KMS-11 (cell line): Measurements from ENCODE around the gene PCDHA6.

Source experiments
- H2AFZ ChIP-seq: fragments of 200-600 bp; sonication (generic); 2 replicates; pipeline ENCODE4 v1.6.1; 2016; ENCODE audit warnings: antibody characterized with exemption, mixed run types, low read depth
- H3K27ac ChIP-seq: fragments of 200-600 bp; sonication (generic); 2 replicates; pipeline ENCODE4 v1.6.1; 2016; ENCODE audit warnings: mild to moderate bottlenecking, mixed run types
- H3K27me3 ChIP-seq: fragments of 200-600 bp; sonication (generic); 2 replicates; pipeline ENCODE4 v1.6.1; 2017; ENCODE audit warnings: mild to moderate bottlenecking, low read depth, mixed run types, moderate library complexity; ENCODE audit not compliant: insufficient read depth
- H3K36me3 ChIP-seq: fragments of 200-600 bp; sonication (generic); 2 replicates; pipeline ENCODE4 v1.6.1; 2017; ENCODE audit warnings: mild to moderate bottlenecking, mixed run types; ENCODE audit not compliant: insufficient read depth
- H3K4me1 ChIP-seq: fragments of 200-600 bp; sonication (generic); 2 replicates; pipeline ENCODE4 v1.6.1; 2016; ENCODE audit warnings: mild to moderate bottlenecking, low read depth, mixed run types; ENCODE audit not compliant: poor library complexity, severe bottlenecking
- H3K4me2 ChIP-seq: fragments of 200-600 bp; sonication (generic); 2 replicates; pipeline ENCODE4 v1.7.0; 2016; ENCODE audit warnings: mild to moderate bottlenecking, mixed run types
- H3K4me3 ChIP-seq: fragments of 200-600 bp; sonication (generic); IDR thresholded peaks from 2 replicates; pipeline ENCODE4 v1.6.1; 2017; ENCODE audit warnings: low read depth, low read length, mixed read lengths; ENCODE audit not compliant: insufficient read depth
- H3K79me2 ChIP-seq: fragments of 200-600 bp; sonication (generic); 2 replicates; pipeline ENCODE4 v1.6.1; 2016; ENCODE audit warnings: low read depth, mixed run types; ENCODE audit not compliant: insufficient read depth
- H3K9ac ChIP-seq: fragments of 200-600 bp; sonication (generic); 2 replicates; pipeline ENCODE4 v1.6.1; 2016; ENCODE audit warnings: mild to moderate bottlenecking, mixed run types
- H4K20me1 ChIP-seq: fragments of 200-600 bp; sonication (generic); 2 replicates; pipeline ENCODE4 v1.6.1; 2016; ENCODE audit warnings: mild to moderate bottlenecking, mixed run types; ENCODE audit not compliant: insufficient read depth
- TF ChIP-seq, protein P1 (sequence below): fragments of 200-600 bp; sonication (generic); conservative IDR thresholded peaks from 2 replicates; pipeline ENCODE4 v1.6.1; 2017; ENCODE audit warnings: low read depth, mild to moderate bottlenecking, antibody characterized with exemption, low read length, moderate library complexity, mixed read lengths

Gene PCDHA6

DNA sequence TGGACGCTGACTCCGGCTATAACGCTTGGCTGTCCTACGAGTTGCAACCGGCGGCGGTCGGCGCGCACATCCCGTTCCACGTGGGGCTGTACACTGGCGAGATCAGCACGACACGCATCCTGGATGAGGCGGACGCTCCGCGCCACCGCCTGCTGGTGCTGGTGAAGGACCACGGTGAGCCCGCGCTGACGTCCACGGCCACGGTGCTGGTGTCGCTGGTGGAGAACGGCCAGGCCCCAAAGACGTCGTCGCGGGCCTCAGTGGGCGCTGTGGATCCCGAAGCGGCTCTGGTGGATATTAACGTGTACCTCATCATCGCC, 49.5 kb downstream of the PCDHA6 start:
- Histone ChIP-seq H3K4me1 (no peaks in the 10 kb centered on the region), H3K27ac (no peak overlapping the region), H3K79me2 (no peaks in the 10 kb centered on the region), H3K36me3 (no peaks in the 10 kb centered on the region), H4K20me1 (no peaks in the 10 kb centered on the region), H3K9ac (no peak overlapping the region), H3K27me3 (no peaks in the 10 kb centered on the region), H3K4me2 (no peak overlapping the region), H2AFZ (no peak overlapping the region), H3K4me3 (no peak overlapping the region)
- TF ChIP-seq, protein P1, sequence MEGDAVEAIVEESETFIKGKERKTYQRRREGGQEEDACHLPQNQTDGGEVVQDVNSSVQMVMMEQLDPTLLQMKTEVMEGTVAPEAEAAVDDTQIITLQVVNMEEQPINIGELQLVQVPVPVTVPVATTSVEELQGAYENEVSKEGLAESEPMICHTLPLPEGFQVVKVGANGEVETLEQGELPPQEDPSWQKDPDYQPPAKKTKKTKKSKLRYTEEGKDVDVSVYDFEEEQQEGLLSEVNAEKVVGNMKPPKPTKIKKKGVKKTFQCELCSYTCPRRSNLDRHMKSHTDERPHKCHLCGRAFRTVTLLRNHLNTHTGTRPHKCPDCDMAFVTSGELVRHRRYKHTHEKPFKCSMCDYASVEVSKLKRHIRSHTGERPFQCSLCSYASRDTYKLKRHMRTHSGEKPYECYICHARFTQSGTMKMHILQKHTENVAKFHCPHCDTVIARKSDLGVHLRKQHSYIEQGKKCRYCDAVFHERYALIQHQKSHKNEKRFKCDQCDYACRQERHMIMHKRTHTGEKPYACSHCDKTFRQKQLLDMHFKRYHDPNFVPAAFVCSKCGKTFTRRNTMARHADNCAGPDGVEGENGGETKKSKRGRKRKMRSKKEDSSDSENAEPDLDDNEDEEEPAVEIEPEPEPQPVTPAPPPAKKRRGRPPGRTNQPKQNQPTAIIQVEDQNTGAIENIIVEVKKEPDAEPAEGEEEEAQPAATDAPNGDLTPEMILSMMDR: no peak
